ENCODE results near the gene LHX3.

Gene LHX3

GRCh38 chr9:136211441-136212344 lies 6.8 kb upstream of the LHX3 start:
- no peak for TF ChIP-seq CTCF (IDR thresholded peaks at IDR 0.05; ENCODE audit: low read length, missing control alignments)
- no peak overlapping the region for H3K4me3 ChIP-seq (replicated peaks; ENCODE audit: low read depth, low read length)
- DNase-seq (ENCODE audit: low read depth), result no peak

GRCh38 chr9:136211006-136211405 lies 6.1 kb upstream of the LHX3 start:
- DNase-seq (ENCODE audit: low read depth), result no peak
- TF ChIP-seq CTCF (IDR thresholded peaks at IDR 0.05; ENCODE audit: low read length, missing control alignments), result no peak
- H3K4me3 ChIP-seq (replicated peaks; ENCODE audit: low read depth, low read length), result no peak overlapping the region

GRCh38 chr9:136210276-136210675 lies 5.3 kb upstream of the LHX3 start:
- no peak overlapping the region for H3K4me3 ChIP-seq (replicated peaks; ENCODE audit: low read depth, low read length)
- no peak for DNase-seq (ENCODE audit: low read depth)
- TF ChIP-seq CTCF (IDR thresholded peaks at IDR 0.05; ENCODE audit: low read length, missing control alignments), result no peak

GRCh38 chr9:136209786-136210185 lies 4.9 kb upstream of the LHX3 start:
- DNase-seq (ENCODE audit: low read depth), result no peak
- TF ChIP-seq CTCF (IDR thresholded peaks at IDR 0.05; ENCODE audit: low read length, missing control alignments), result no peak
- no peak overlapping the region for H3K4me3 ChIP-seq (replicated peaks; ENCODE audit: low read depth, low read length)

GRCh38 chr9:136209232-136209631 lies 4.3 kb upstream of the LHX3 start:
- DNase-seq (ENCODE audit: low read depth), result no peak
- no peak for TF ChIP-seq CTCF (IDR thresholded peaks at IDR 0.05; ENCODE audit: low read length, missing control alignments)
- no peak overlapping the region for H3K4me3 ChIP-seq (replicated peaks; ENCODE audit: low read depth, low read length)

- no peak overlapping the region for H3K4me3 ChIP-seq (replicated peaks; ENCODE audit: low read depth, low read length)
- TF ChIP-seq CTCF (IDR thresholded peaks at IDR 0.05; ENCODE audit: low read length, missing control alignments), result no peak
Observed at GRCh38 chr9:136208675-136209074, 3.7 kb upstream of the LHX3 start.

GRCh38 chr9:136207616-136208015 lies 2.7 kb upstream of the LHX3 start:
- no peak for TF ChIP-seq CTCF (IDR thresholded peaks at IDR 0.05; ENCODE audit: low read length, missing control alignments)
- no peak overlapping the region for H3K4me3 ChIP-seq (replicated peaks; ENCODE audit: low read depth, low read length)
- DNase-seq (ENCODE audit: low read depth), result no peak

More at GRCh38 chr9:136208675-136209074, 3.7 kb upstream of the LHX3 start:
- no peak for DNase-seq (ENCODE audit: low read depth)

Data from fibroblast of pulmonary artery (primary cell).